Large intestine (tissue), 12 donors: ENCODE results near the gene KPTN. TPM values are rescaled to one million over a fixed set of nuclear protein-coding genes. Genes with fewer than 3 reads are reported as not detected.
A peak's percentile ranks its signal among the peaks of the same experiment; 100 is the strongest.

ENCODE experiments used
- DNase-seq, 2 donors: peaks; one replicate each; pipeline versions ENCODE4 v3.0.0 to v3.0.0-alpha.2; 2013
- H3K27ac ChIP-seq: one replicate; pipeline ENCODE4 v1.5.1; 2013; ENCODE audit warnings: low read length
- H3K27me3 ChIP-seq: 2 replicates; pipeline ENCODE4 v1.6.1; 2013; ENCODE audit warnings: low read length; ENCODE audit not compliant: control insufficient read depth, insufficient read depth
- H3K36me3 ChIP-seq: 2 replicates; pipeline ENCODE4 v1.6.1; 2013; ENCODE audit warnings: low read length; ENCODE audit not compliant: control insufficient read depth, insufficient read depth
- H3K4me1 ChIP-seq: one replicate; pipeline ENCODE4 v1.6.1; 2013; ENCODE audit warnings: low read length; ENCODE audit not compliant: control insufficient read depth, insufficient read depth
- H3K4me3 ChIP-seq: one replicate; pipeline ENCODE4 v1.5.1; 2013; ENCODE audit warnings: low read length
- H3K9me3 ChIP-seq: one replicate; pipeline ENCODE4 v1.6.1; 2013; ENCODE audit warnings: mild to moderate bottlenecking, low read depth, low read length, moderate library complexity; ENCODE audit not compliant: control insufficient read depth
- WGBS: methylation state at CpG from one replicate; pipeline ENCODE4 v1.1.5; 2013; ENCODE audit warnings: low lambda C conversion rate; ENCODE audit not compliant: insufficient coverage; 5-methylcytosine and 5-hydroxymethylcytosine counted together
- long read RNA-seq, 11 donors: transcript quantifications; one replicate each; lab custom pipeline, GENCODE V29; 2026
- polyA plus RNA-seq: library from polyadenylated mRNA; unstranded; fragments of 120-200 nt; gene quantifications from one replicate; pipeline ENCODE4 v1.2.1, GENCODE V29; 2013

The KPTN gene
- polyA plus RNA-seq = 9.4 TPM
- long read RNA-seq, donor 1, partial matches to known transcripts = 0 of 2 reads
- long read RNA-seq, donor 1, other reads (novel, unspliced or antisense) = 0 of 2 reads
- long read RNA-seq, donor 2, partial matches to known transcripts = 0 of 4 reads
- long read RNA-seq, donor 2, other reads (novel, unspliced or antisense) = 0 of 4 reads
- long read RNA-seq, donor 3, partial matches to known transcripts = 0 of 12 reads
- long read RNA-seq, donor 3, other reads (novel, unspliced or antisense) = 9 of 12 reads
- long read RNA-seq, donor 4 = 0 reads
- long read RNA-seq, donor 5, partial matches to known transcripts = 0 of 2 reads
- long read RNA-seq, donor 5, other reads (novel, unspliced or antisense) = 0 of 2 reads
- long read RNA-seq, donor 6, partial matches to known transcripts = 7 of 10 reads
- long read RNA-seq, donor 6, other reads (novel, unspliced or antisense) = 0 of 10 reads
- long read RNA-seq, donor 7 = 0 reads
- long read RNA-seq, donor 8, transcript KPTN-201 (12 exons, 1,691 nt) = major isoform, 7 of 7 reads
- long read RNA-seq, donor 8, partial matches to known transcripts = 0 of 7 reads
- long read RNA-seq, donor 8, other reads (novel, unspliced or antisense) = 0 of 7 reads
- long read RNA-seq, donor 9, partial matches to known transcripts = 0 of 2 reads
- long read RNA-seq, donor 9, other reads (novel, unspliced or antisense) = 0 of 2 reads
- long read RNA-seq, donor 10, partial matches to known transcripts = 0 of 1 reads
- long read RNA-seq, donor 10, other reads (novel, unspliced or antisense) = 0 of 1 reads
- long read RNA-seq, donor 11 = 0 reads

DNA sequence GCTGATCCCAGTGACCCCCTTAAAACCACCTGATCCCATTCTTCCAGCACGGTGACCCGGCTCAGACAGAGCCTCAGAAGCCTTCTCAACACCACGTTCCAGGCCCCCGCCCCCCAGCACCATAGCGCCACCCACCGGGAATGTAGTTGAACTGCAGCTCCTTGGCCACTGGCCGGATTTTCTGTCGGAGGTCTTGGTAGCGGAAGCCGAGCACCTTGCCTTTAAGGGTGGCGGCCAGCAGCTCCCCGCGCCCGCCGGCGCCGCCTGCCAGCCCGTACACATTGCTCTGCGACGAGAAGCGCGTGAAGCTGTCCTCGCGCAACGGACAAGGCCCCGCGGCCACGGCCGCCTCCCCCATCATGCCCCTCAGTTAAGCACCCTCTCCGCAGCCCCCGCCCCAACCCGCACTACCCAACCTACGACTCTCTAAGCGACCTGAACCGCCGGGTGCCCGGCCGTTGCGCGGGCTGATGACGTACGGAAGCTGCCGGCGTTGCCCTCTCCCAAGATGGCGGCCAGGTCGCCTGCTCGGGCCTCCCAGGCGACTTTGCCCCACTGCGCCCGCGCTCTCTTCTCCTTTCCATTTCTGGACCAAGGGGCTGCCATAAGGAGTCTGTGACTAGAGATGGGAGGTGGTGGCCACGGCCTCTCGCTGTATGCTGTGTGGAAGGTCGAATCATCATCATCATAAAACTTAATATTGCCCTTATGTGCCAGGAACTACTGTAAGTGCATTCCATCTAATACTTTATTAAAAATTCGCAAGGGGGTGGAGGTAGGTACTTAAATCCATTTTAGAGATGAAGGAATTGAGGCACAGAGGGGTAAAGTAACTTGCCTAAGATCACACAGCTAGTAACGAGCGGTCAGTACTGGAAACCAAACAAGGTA lies at the start of gene KPTN:
TSS of gene KPTN (minus strand) at position 420 of the 891 bp plus-strand sequence. CDS start at position 361, 59 bp downstream.
- peak; percentile 88 to 95 for DNase-seq
- Histone ChIP-seq H3K27ac (peak within 1 kb of the TSS; percentile 86), H3K36me3 (peaks cover 17% of the 10 kb centered on the region), H3K27me3 (peaks cover 7% of the 10 kb centered on the region), H3K4me3 (peak within 1 kb of the TSS; percentile 85), H3K4me1 (peaks cover 4% of the 10 kb centered on the region), H3K9me3 (peaks cover 3% of the 10 kb centered on the region)
- no CpG with 5 or more reads among the region's 57 CpGs for WGBS

DNA sequence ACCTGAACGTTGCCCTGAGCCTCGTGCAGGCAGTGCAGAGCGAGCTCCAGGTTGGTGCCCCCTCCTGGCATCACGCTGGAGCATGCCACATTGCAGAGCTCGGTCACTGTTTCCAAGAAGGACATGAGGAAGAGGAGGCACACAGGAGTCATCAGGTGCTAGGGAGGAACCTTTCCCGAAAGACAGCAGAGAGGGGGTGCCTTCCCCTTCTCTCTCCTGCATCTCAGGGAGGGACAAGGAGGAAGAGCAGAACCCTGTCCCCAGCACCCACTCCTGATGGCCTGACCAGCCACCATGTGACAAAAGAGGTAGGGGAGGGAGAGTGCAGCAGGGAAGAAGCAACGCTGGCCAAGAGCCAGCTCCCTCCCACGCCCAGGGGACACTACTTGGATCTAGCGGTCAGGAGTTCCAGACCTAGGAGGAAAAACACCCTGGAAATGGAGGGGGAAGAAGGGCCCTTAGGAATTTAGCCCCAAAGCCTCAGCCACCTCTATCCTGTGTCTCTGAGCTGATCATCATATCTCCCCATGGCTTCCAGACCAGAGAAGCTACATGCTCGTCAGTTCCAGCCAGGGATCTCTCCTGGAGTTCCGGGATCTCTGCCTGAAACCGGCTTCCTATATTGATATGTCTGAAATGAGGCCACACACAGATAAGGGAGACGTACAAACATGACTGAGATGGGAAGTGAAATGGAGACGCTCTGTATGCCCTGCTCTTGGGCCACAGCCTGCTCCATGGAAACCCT lies 47.8 kb upstream of the KPTN start:
- no peaks in the 10 kb centered on the region for H3K36me3 ChIP-seq
- DNase-seq = peak in 1 of 2 donors; percentile 27
- peaks cover 3% of the 10 kb centered on the region for H3K27me3 ChIP-seq
- no peaks in the 10 kb centered on the region for H3K4me1 ChIP-seq
- no peak overlapping the region for H3K27ac ChIP-seq
- H3K4me3 ChIP-seq = no peak overlapping the region
- no peaks in the 10 kb centered on the region for H3K9me3 ChIP-seq
- 20% methylated on average over 1 of the region's 14 CpGs for WGBS

DNA sequence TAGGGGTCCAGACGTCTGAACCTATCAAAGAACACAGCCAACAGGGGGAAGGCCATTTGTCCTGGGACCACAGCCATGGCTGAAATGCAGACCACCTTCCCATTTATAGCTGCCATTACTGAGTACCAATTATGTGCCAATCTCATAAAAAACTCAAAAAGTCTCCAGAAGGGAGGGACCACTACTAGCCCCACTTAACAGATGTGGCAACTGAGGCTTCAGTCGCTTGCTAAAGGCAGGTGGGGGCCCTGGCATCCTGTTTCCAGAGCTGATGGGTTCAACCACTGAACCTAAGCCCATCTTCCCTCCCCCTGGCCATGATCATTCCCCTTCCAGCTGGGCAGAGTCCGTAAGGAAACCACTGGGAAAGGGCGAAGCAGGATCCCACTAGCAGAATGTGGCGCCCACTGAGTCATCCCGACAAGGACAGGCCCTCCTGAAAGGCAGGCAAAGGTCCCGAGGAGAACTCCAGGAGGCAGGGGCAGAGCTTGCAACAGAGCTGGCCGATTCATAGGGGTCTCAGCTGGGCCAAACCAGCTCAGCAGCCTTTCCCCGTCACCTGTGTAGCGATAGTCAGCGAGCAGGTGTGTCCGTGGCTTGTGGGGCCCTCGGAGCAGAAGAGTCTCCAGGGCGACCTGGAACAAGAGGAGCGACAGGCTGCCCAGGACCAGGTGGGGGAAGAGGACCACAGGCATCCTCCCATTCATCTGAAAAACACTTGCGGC lies 45.2 kb upstream of the KPTN start:
- DNase-seq = no peak
- Histone ChIP-seq H3K4me3 (no peak overlapping the region), H3K36me3 (no peaks in the 10 kb centered on the region), H3K27me3 (peaks cover 3% of the 10 kb centered on the region), H3K9me3 (no peaks in the 10 kb centered on the region), H3K4me1 (no peaks in the 10 kb centered on the region), H3K27ac (no peak overlapping the region)
- no CpG with 5 or more reads among the region's 16 CpGs for WGBS

DNA sequence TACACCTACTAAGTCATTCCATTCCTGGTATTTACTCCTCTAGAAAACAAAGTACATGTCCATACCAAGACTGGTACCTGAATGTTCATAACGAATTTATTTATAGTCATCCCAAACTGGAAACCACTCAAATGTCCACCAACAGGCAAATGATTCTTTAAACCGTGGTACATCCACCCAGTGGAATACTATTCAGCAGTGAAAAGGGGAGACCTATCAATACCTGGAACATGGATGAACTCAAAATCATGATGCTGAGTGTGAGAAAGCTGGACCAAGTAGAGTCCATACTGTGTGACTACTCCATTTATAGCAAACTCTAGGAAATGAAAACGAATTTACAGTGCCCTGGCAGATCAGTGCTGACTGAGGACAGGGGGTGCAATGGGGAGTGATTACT lies 42.8 kb upstream of the KPTN start:
- no peaks in the 10 kb centered on the region for H3K4me1 ChIP-seq
- peaks cover 6% of the 10 kb centered on the region for H3K27me3 ChIP-seq
- DNase-seq = no peak
- no peak overlapping the region for H3K27ac ChIP-seq
- H3K4me3 ChIP-seq = no peak overlapping the region
- no peaks in the 10 kb centered on the region for H3K36me3 ChIP-seq
- no CpG with 5 or more reads among the region's 3 CpGs for WGBS
- no peaks in the 10 kb centered on the region for H3K9me3 ChIP-seq

DNA sequence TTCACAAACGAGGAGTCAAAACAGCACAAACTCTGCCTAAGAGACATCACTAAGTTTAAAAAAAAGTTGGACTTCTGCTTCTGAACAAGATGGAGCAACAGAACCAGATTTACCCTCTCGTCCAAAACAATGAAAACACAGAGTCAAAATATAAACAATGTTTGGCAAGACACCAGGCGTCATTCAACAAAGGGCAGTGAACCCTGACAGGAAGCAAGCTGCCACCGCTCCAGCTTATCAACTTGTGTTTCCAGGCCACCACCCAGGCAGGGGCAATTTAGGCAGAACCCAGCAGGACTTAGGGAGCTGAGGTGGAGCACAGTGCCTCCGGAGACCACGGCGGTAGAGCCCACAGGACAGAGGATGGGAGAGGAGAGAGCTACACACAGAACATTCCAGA lies 39.5 kb upstream of the KPTN start:
- Histone ChIP-seq H3K27me3 (peaks cover 6% of the 10 kb centered on the region), H3K4me3 (no peak overlapping the region), H3K9me3 (no peaks in the 10 kb centered on the region), H3K27ac (no peak overlapping the region), H3K4me1 (no peaks in the 10 kb centered on the region), H3K36me3 (no peaks in the 10 kb centered on the region)
- 0% methylated on average over 2 of the region's 7 CpGs for WGBS
- no peak for DNase-seq

DNA sequence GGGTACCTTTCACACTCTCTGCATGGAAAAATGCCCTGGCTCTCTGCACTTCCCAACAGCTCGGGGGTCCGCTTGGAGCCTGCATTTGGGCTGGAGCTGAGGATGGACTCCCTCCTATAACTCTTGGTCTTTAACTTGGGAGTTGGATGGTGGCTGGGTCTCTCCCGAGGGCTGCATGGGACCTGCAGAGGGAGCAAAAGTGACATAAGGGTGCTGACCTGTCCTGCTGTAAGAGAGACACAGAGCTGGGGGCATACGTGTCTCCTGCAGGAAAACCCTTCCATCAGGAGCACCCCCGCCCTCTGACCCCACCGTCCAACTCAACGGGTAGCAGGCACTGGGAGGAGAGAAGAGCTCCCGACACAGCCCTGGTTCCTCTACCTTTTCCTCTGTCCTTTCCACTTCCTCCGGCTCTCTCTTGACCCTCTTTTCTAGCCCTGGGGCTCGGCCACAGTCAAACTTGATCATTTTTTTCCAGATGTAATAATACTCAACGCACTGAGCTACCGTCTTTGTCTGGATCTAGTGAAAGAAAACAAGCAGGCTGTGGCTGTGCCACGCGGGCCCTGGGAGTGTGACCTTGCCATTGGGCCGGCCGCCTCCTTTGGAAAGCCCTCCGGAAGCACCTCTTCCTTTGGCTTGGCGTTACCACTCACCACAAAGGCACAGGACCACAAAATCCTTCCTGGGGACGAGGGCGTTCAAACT lies 37.6 kb upstream of the KPTN start:
- Histone ChIP-seq H3K36me3 (no peaks in the 10 kb centered on the region), H3K9me3 (no peaks in the 10 kb centered on the region), H3K27me3 (peaks cover 6% of the 10 kb centered on the region), H3K4me1 (no peaks in the 10 kb centered on the region), H3K4me3 (no peak overlapping the region), H3K27ac (no peak overlapping the region)
- 80% methylated on average over 1 of the region's 20 CpGs for WGBS
- DNase-seq = no peak

DNA sequence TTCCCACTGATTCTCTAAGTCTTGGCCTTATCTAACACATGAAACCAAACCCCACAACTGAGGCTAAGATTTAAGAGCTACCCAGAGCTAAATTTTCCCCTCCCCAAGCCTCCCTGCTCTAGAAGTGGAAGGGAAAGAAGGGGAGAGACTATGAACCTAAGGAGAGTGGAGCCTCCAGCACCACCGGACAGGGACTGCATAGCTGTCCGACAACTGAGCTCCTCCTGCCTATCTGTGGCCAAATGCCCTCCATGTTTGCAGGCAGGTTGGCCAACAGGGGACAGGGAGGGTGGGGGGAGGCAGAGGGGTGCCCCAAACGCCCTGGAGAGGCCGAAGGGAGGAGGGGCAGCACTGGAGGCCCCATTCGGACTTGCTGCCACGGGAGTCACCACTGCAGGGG lies 36.8 kb upstream of the KPTN start:
- H3K36me3 ChIP-seq = no peaks in the 10 kb centered on the region
- no CpG with 5 or more reads among the region's 6 CpGs for WGBS
- H3K27me3 ChIP-seq = peaks cover 6% of the 10 kb centered on the region
- no peak overlapping the region for H3K4me3 ChIP-seq
- H3K9me3 ChIP-seq = no peaks in the 10 kb centered on the region
- H3K27ac ChIP-seq = no peak overlapping the region
- H3K4me1 ChIP-seq = no peaks in the 10 kb centered on the region
- DNase-seq = no peak

DNA sequence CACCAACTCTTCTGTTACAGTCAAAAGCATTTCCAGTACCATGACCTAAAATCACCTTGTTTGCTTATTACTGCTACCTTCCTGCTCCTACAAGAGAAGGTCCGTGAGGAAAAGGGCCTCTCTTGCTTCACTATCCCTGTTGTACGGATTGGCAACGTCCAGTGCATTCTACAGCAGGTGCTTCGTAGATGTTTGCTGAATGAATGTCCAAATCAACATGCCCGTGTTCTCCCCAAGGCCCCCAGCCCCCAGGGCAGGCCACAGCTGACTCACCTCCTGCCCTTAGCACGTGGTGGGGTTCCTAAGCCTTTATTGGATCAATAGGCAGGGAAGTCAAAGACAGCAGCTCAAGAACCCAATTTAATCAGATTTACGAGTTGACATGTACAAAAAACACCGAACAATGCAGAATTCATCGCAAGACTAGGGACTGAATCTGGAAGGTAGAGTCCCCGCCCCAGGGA lies 36.4 kb upstream of the KPTN start:
- DNase-seq = no peak
- no peak overlapping the region for H3K27ac ChIP-seq
- H3K4me1 ChIP-seq = no peaks in the 10 kb centered on the region
- WGBS = no CpG with 5 or more reads among the region's 10 CpGs
- H3K27me3 ChIP-seq = peaks cover 6% of the 10 kb centered on the region
- H3K36me3 ChIP-seq = no peaks in the 10 kb centered on the region
- no peaks in the 10 kb centered on the region for H3K9me3 ChIP-seq
- H3K4me3 ChIP-seq = no peak overlapping the region

DNA sequence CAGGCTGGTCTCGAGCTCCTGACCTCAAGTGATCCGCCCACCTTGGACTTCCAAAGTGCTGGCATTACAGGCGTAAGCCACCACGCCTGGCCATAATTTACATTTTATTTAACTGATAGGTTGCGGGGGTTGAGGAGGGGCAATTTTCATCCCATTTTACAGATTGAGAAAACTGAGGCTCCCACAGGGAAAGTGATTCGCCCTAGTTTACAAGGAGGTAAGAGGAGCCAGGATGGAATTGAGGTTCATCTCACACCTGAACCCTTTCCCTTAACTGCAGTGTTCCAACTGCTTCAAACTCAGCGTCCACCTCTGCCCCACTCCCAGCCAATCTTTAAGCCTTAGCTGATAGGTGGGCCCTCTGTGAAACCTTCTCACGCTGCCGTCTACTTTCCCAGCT lies 34.8 kb upstream of the KPTN start:
- Histone ChIP-seq H3K27ac (no peak overlapping the region), H3K4me3 (no peak overlapping the region), H3K9me3 (no peaks in the 10 kb centered on the region), H3K4me1 (no peaks in the 10 kb centered on the region), H3K27me3 (peaks cover 6% of the 10 kb centered on the region), H3K36me3 (no peaks in the 10 kb centered on the region)
- no CpG with 5 or more reads among the region's 9 CpGs for WGBS
- DNase-seq = no peak
